GM12891 (cell line): Measurements from ENCODE around the gene RNF138.
"Not testable (repeated sequence)": the region's sequence is repeated elsewhere in the genome, so short reads cannot be mapped to it uniquely, and the experiment has no call there.

Experiments
- PAX5 ChIP-seq: IDR thresholded peaks from 2 replicates; pipeline ENCODE4 v1.6.1; 2011; ENCODE audit warnings: low read length, moderate library complexity, mild to moderate bottlenecking; ENCODE audit not compliant: insufficient read depth, severe bottlenecking
- POLR2A ChIP-seq: IDR thresholded peaks from 2 replicates; pipeline ENCODE4 v1.6.1; 2011; ENCODE audit warnings: low read depth, low read length, control low read depth
- POLR2AphosphoS5 ChIP-seq: IDR thresholded peaks from 2 replicates; pipeline ENCODE4 v1.6.1; 2011; ENCODE audit warnings: low read depth, low read length, control low read depth
- POU2F2 ChIP-seq: IDR thresholded peaks from 2 replicates; pipeline ENCODE4 v1.6.1; 2011; ENCODE audit warnings: low read depth, mild to moderate bottlenecking, control low read depth, low read length, moderate library complexity
- SPI1 ChIP-seq: IDR thresholded peaks from 2 replicates; pipeline ENCODE4 v1.6.1; 2011; ENCODE audit warnings: low read depth, low read length, control low read depth
- TAF1 ChIP-seq: IDR thresholded peaks from 2 replicates; pipeline ENCODE4 v1.6.1; 2011; ENCODE audit warnings: low read depth, low read length, control low read depth

DNA sequence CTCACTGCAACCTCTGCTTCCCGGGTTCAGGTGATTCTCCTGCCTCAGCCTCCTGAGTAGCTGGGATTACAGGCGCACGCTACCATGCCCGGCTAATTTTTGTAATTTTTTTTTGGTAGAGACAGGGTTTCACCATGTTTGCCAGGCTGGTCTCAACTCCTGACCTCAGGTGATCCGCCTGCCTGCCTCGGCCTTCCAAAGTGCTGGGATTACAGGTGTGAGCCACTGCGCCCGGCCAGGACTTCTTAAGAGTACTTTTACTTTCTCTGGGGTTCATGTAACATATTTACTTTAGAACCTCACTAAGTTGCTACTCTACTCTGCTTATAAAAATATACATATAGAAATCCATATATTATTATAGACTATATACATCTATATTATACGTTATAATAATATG lies 67.0 kb downstream of the RNF138 start:
- not testable (repeated sequence) for TF ChIP-seq POLR2A, POLR2AphosphoS5, TAF1, SPI1, POU2F2, PAX5
